Forelimb muscle (tissue), 1 donor: ENCODE results near the gene MAP7. TPM values are rescaled to one million over a fixed set of nuclear protein-coding genes. Genes with fewer than 3 reads are reported as not detected.

Experiments used
- DNase-seq: peaks from one replicate; pipeline ENCODE4 v3.0.0-alpha.2; 2013; ENCODE audit warnings: low read depth
- polyA plus RNA-seq: library from polyadenylated mRNA; unstranded; fragments of 120-200 nt; gene quantifications from one replicate; pipeline ENCODE4 v1.2.1, GENCODE V29; 2013; ENCODE audit not compliant: insufficient read length

MAP7 gene
- polyA plus RNA-seq, 1 donor, result 0.28 TPM

GRCh38 chr6:136564180-136564579 is 14.0 kb upstream of the MAP7 start:
- no peak for DNase-seq

GRCh38 chr6:136563386-136564152 is 13.3 kb upstream of the MAP7 start:
- no peak for DNase-seq

GRCh38 chr6:136562211-136562610 is 12.0 kb upstream of the MAP7 start:
- no peak for DNase-seq

GRCh38 chr6:136553166-136553787 is 3.1 kb upstream of the MAP7 start:
- DNase-seq, result no peak

GRCh38 chr6:136552054-136552453 is 1.8 kb upstream of the MAP7 start:
- DNase-seq, result no peak

GRCh38 chr6:136551103-136551502 is 881 bp upstream of the MAP7 start:
- no peak for DNase-seq

GRCh38 chr6:136550045-136550329 is 235 bp downstream of the MAP7 start:
- no peak for DNase-seq

GRCh38 chr6:136549300-136550044 is 750 bp downstream of the MAP7 start:
- DNase-seq, result no peak

- no peak for DNase-seq
These were observed 1.5 kb downstream of the MAP7 start for GRCh38 chr6:136548582-136549299.

- no peak for DNase-seq
These were observed 2.4 kb downstream of the MAP7 start for GRCh38 chr6:136547871-136548270.

GRCh38 chr6:136547336-136547735 is 2.9 kb downstream of the MAP7 start:
- DNase-seq, result no peak

- no peak for DNase-seq
These were observed 3.9 kb downstream of the MAP7 start for GRCh38 chr6:136546331-136546730.

- no peak for DNase-seq
These were observed 5.9 kb downstream of the MAP7 start for GRCh38 chr6:136544326-136544725.

GRCh38 chr6:136541395-136541794 is 8.8 kb downstream of the MAP7 start:
- DNase-seq, result no peak

GRCh38 chr6:136539967-136540652 is 10.1 kb downstream of the MAP7 start:
- no peak for DNase-seq

- no peak for DNase-seq
These were observed 11.4 kb downstream of the MAP7 start for GRCh38 chr6:136538836-136539235.

- no peak for DNase-seq
These were observed 14.2 kb downstream of the MAP7 start for GRCh38 chr6:136535880-136536650.

GRCh38 chr6:136535017-136535765 is 15.0 kb downstream of the MAP7 start:
- DNase-seq, result no peak

- DNase-seq, result no peak
These were observed 16.0 kb downstream of the MAP7 start for GRCh38 chr6:136534268-136534667.

GRCh38 chr6:136533487-136533886 is 16.7 kb downstream of the MAP7 start:
- no peak for DNase-seq
